Skeletal muscle cell (primary cell): Measurements from ENCODE around the gene IGF2BP2.
"Not testable (repeated sequence)": the region's sequence is repeated elsewhere in the genome, so short reads cannot be mapped to it uniquely, and the experiment has no call there.

Source experiments
- DNase-seq: peaks from one replicate; pipeline ENCODE4 v3.0.0-alpha.2; 2010; ENCODE audit warnings: low read depth
- H3K4me3 ChIP-seq: 2 replicates; pipeline ENCODE4 v1.5.1; 2011; ENCODE audit warnings: low read depth, mild to moderate bottlenecking, control low read depth, low read length, moderate library complexity

The IGF2BP2 gene

DNA sequence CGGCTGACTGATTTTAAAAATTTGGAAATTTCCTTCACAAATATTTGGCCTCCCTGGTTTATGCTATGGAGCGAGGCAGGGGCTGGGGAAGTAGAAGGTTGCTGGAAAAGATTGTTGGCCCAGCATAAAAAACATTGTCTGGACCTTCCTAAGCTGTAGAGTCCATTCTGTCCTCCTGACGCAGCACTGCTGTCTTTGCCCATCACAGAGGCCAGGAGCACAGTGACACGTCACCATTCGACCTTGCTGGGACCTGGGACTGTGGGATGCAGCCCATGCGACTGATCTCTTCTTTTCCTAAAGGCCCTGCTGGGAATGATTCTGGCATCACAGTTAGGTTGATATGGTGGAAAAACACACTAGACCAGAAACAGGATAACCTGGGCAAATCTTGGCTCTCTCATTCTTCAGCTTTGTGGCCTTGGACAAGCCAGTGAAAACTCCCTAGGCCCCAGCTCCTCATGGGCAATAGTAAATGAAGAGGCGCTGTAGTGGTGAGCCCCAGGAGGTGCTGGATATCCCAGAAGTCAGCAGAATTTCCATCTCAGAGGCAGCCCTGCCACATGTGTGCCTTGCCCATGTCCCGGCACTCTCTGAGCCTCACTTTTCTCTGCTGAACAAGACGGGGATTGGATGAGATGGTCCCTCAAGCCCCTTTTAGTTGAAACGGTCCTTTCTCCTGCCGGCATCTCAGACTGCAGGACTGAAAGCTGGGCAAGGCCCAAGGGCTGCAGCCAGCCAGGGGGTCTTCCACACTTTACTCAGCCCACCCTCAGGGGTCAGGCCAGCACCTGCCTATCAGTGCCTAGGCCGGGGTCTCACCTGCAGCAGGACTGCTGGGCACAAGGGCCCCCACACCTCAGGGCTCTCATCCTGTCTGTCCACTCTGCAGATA lies 169.2 kb downstream of the IGF2BP2 start:
- H3K4me3 ChIP-seq = no peak overlapping the region
- no peak for DNase-seq

DNA sequence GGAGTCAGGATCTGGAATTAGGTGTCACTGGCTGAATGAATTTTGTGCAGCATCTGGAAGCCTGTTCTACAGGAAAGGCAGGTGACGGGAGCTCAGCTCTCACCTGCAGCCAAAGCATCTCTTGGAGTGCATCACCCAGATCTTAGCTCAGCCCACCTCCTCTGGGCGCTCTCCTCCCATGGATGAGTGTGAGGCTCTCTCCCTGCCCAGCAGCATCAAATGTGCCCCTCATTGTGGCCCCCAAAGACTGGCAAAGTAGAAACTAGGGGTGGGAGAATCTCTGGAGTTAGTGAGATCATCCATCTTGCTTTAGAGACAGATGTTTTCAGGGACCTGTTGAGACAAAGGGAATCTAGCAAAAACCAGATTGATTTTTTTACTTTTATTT lies 170.1 kb downstream of the IGF2BP2 start:
- DNase-seq = no peak

DNA sequence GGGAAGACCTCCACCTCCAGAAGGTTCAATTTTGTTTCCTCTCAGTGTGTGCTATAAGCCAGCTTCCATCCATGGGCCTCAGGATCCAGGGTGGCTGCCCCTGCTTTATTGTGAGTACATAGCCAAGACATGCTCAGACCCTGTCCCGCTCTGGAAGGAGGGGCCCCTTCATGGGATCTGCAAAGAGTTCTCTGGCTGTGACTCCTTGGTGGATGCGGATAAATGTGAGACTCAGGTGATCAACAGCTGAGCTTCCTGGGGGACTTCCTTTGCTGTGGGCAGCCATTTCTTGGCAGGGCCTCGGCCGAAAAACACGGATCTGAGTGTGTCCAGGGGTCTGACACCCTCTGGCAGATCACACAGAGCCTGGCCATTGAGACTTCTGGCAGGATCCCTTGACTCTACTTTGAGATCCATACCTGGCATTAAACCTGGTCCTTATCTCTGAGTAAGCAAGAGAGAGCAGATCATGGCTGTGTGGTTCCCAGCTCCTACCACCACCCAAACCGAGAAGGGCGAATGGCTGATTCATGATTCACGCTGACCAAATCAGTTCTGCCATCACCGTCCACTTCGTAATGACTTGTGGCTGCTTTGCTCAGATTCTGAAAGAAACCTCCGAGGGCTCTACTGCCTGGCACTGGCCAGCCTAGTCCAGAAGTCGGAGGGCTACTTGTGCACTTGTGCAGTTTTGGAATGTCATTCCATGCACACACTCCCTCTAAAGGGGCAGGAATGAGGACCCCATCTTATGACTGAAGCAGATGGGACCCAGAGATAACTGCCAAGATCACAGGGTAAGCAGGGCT lies 170.7 kb downstream of the IGF2BP2 start:
- DNase-seq = no peak
- H3K4me3 ChIP-seq = no peak overlapping the region

More for the DNA sequence above, 170.1 kb downstream of the IGF2BP2 start:
- H3K4me3 ChIP-seq = no peak overlapping the region

DNA sequence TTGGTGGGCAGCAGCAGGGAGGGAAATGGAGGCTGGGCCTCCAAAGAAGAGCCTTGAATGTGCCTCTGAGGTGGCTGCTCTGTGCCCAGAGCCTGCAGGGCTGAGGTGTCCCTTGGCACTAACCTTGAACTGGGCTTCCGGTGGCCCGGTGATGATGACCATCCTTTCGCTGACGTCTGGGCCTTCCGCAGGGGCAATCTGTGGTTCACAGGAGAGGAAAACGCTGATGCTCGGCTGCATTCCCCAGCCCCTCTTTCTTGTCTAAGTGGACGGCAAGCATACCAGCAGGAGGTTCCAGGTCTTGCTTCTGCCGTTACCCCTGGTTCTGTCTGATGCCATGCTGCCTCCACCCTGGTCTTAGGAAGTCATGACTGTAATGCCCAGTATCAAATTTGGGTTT lies 172.9 kb downstream of the IGF2BP2 start:
- H3K4me3 ChIP-seq = no peak overlapping the region
- no peak for DNase-seq

DNA sequence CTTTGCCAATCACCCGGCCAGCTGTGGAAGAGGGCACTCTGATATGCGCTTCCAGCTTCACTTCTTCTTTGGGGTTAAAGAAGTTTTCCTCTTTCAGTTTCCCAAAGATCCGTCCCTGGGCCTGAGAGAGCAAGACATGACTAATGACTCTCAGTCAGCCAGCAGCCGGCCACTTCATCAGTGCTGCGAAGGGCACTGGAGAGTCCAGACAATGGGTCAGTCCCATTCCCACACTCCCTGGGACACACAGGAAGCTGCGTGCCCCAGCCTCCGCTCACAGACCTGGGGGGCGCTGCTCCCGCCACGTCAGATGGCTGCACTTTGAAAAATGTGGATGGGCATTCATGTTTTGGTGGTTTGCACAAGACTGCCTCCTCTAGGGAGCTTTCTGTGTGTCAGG lies 175.4 kb downstream of the IGF2BP2 start:
- DNase-seq = no peak
- H3K4me3 ChIP-seq = no peak overlapping the region

DNA sequence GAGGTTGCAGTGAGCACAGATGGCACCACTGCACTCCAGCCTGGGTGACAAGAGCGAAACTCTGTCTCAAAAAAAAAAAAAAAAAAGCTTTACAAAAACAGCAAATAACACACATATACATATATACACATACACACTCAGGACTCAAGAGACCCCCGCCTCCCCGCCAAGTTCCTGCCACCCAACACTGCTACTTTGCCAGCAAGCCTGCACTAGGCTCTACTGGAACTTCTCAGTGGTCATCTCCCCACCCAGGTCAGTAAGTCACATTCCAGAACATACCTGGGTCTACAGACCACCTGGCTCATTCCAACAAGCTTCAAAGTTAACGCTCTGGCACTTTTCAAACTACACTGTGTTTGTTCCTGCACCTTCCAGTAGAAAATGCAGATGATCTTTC lies 176.4 kb downstream of the IGF2BP2 start:
- DNase-seq = no peak
- H3K4me3 ChIP-seq = no peak overlapping the region

DNA sequence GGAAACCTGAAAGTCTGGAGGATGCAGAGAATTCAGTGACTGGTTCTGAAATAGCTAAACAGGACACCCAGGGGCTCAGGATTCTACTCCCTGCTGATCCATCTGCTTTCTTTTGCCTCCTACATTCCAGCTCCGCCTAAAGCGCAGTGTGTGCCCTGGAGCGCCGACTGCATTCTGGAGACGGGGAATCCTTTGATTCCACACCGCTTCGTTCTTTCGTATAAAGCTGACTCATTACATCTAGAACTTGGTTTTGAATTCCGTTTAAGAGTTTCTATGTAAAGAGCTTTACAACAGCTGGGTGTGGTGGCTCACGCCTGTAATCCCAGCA lies 177.0 kb downstream of the IGF2BP2 start:
- no peak for DNase-seq
- H3K4me3 ChIP-seq = no peak overlapping the region

DNA sequence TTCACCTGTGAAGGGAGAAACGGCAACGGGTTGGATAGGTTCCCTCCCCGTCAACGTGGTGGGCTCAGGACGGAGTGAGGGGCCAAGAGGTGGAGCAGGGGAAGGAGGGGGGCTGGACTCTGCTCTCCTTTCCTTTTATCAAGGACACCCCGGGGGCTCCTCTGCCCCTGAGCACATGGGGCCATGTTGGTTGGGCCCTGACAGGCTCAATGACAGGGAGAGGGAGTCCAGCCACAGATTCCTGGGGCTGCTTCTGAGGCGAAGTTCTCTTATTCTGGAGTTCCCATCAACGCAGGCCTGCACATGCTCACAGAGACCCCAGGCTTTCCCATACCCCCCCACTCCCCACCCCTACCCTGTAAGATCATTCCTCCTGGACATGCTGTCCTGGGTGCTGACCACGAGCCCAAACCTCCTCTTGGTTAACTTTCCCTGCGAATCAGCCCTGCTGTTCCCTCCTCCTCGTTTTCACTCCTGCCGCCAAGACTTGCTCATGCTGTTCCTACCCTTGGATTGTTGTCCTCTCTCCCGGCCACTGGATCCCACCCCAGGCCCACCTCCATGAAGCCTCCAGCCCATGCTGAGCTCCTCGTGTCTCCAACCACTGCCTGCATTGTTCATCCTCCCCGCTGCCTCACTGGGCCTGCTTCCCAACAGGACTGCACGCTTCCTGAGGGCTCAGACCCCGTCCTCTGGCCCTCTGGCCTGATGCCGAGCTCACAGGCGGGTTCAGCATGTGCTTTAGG lies 177.5 kb downstream of the IGF2BP2 start:
- DNase-seq = no peak
- no peak overlapping the region for H3K4me3 ChIP-seq

DNA sequence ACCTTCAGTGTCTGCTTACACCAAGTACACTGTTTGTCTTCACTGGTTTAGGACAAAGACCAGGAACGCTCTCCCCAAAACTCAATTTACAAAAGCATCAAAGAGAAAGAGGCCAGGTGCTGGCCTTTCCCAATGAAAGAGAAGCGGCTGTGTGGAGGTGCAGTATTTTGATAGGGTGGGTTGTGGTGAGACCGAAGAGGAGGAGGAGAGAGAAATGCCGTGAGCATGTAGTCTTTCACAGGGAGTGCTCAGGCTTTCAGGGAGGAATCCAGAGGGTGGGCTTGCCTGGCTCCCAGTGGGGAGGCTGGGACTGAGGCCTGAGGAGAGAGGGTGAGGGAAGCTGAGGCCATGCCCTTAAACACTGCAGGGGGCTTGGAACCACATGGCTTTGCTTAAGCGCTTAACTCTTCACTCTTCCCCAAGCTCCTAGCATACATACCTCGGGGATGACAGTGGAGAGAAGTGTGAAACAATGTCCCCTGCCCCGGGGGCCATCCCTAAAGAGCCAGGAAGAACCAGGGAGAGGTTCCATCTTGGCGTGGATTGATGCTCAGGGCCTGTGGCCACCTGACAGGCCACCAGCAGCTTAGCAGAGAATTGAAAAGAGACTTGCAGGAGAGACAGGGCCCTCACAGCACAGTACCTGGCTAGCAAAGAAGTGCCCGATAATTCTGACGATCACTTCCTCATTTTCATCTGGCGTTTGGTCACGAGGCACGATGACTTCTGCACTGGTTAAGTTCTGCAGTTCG lies 178.3 kb downstream of the IGF2BP2 start:
- no peak overlapping the region for H3K4me3 ChIP-seq
- no peak for DNase-seq

DNA sequence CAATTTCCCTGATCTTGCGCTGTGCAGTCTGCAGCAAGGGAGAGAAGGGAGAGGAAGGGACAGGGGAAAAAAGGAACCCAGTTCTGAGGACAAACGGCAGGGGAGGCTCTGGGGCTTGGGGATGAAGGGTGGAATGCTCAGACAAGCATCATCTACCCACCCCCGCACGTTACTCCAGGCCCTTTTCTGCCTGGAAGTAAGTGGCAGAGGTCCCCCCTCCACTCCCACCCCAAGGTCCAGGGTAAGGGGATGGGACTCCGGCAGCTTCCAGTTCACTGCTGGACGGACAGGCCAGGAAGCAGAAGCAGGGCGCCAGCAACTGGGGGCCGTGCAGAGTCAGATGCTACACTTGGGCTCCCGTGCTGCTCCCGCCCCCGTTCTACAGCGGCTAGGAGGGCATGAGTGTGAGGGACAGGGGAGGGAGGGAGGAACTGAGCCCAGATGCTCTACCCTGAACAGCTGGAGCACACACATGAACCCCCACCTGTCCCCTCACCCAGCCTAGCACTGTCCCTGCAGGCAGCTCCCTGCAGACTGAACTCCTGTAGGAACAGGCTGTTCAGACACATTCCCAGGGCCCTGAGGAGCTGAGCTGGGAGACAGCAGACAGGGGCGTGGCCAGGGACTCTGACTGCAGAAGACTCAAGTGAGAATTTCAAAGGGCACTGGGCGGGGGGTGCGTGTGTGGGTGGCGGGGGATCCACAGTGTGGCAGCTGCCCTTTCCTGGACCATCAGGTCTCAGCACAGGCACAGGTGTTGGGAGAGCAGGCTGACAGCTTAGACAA lies 179.1 kb downstream of the IGF2BP2 start:
- no peak for DNase-seq
- H3K4me3 ChIP-seq = no peak overlapping the region

DNA sequence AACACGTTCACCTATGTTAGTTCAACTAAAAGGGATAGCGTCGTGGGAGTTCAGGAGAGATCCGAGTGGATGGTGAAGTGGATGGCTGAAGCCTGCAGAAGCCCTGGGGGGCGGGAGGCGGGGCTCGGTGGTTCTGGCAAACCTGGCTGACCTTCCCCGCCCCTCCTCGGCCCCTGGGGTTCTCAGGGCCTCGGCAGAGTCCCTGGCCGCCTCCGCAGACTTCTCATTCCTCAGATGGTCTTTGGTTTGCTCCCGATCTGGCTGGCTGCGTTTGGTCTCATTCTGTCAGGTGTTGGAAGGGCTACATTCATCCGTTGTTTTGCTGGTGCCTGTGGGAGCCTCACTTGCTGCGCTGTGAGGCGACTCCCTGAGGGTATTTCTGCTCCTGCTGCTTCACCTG lies 179.7 kb downstream of the IGF2BP2 start:
- H3K4me3 ChIP-seq, DNase-seq: not testable (repeated sequence)

DNA sequence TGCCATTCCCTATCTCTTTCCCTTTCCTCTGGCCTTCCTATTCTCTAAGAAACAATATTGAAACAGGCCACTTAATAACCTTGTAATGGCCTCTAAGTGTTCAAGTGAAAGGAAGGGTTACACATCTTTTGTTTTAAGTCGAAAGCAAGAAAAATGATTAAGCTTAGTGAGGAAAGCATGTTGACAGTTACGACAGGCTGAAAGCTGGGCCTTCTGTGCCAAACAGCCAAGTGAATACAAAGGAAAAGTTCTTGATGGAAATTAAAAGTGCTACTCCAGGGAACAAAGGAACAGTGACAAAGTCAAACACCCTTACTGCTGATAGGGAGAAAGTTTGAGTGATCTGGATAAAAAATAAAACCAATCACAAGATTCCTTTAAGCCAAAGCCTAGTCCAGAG lies 184.5 kb downstream of the IGF2BP2 start:
- no peak for DNase-seq
- H3K4me3 ChIP-seq = no peak overlapping the region

DNA sequence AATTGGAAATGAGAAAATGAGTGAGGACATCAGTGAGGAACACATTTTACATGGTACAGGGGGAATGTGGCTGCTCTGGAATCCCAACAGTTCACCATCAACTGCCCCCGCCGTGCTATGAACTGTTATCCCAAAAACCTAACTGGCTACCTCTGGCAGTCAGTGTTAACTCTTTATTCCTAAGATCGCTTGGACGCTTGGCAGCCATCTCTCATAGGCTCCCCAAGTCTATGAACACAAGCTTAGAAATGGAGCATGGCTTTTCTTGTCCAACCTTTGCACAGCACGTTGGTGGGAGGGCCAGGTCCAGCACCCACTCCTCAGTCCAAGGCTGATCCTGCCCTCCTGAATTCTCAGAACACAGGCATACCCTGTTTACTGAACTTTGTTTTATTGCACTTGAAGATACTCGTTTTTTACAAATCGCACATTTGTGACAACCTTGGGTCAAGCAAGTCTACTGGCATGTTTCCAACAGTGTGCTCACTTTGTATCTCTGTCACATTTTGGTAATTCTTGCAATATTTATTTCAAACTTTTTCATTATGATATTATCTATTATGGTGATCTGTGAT lies 185.1 kb downstream of the IGF2BP2 start:
- no peak for DNase-seq
- no peak overlapping the region for H3K4me3 ChIP-seq

DNA sequence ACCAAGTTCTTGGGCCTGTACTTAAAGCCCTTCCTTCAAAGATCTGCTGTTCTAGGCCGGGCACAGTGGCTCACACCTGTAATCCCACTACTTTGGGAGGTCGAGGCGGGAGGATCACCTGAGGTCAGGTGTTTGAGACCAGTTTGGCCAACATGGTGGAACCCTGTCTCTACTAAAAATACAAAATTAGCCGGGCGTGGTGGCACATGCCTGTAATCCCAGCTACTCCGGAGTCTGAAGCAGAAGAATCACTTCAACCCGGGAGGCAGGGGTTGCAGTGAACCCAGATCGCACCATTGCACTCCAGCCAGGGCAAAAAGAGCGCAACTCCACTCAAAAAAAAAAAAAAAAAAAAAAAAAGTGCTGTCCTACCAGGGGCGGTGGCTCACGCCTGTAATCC lies 186.2 kb downstream of the IGF2BP2 start:
- not testable (repeated sequence) for DNase-seq, H3K4me3 ChIP-seq

DNA sequence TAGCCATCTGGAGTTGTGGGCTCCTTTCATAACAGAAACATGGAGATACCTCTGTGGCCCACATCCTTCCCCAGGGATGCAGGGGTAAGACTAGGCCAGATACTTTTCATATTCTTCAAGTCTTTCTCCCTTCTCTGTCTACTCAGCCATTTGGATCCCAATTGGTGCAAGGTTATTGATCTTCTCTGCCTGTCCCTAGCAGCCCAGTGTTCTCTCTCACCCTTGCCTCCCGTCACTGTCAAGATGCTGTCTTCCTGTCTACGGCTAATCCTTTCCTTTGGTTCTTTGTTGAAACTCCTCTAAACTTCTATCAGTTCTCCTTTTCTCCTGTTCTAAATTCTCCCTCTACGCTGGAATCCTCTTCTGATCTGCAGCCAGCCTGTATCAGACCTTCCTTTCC lies 187.5 kb downstream of the IGF2BP2 start:
- no peak for DNase-seq
- no peak overlapping the region for H3K4me3 ChIP-seq

DNA sequence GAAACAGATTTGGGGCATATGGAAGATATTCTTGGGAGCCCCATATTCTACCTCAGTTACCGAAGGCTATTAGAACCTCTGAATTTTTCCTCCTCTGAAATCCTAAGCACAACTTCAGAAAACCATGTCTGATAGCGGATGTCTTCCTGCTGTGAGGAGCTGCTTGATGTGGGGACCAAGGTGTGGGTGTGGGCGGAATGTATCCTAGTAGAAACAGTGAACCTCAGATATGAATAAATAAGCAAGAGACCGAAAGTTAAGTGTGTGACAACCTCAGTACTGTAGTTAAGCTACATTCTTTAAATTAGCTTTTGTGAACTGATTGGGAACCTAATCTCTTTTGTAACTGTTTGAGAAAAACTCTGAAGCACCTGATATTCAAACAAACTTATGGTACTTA lies 191.8 kb downstream of the IGF2BP2 start:
- no peak for DNase-seq
- no peak overlapping the region for H3K4me3 ChIP-seq

DNA sequence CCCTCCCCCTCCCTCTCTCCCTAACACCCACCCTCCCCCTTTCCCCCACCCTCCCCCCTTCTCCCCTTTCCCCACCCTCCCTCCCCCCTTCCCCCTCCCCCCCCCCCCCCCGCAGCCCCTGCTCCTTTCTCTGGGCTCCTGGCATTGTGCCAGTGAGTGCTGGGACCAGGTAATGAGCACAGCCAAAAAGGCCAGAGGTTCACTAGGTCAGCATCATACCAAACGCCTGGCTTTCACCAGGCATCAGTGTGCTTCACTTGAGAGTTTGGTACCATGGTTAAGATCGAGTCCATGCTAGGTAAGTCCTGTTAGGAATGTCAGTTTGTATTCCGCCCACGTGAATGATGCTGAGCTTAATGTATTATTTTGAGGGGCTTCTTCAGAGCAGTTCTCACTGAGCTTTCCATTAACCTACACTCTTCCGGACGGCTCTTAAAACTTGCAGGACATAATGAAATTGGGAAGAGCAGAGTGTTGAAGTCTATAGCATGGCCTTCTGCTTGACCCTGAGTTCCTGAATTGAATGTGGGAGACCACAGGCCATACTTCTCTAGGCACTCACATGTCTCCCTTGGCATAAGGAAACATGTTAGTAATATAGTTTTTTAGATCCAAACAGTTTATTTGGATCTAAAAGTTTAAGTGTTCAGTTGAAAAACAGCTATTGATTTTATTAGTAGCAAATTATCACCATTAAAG lies 193.2 kb downstream of the IGF2BP2 start:
- H3K4me3 ChIP-seq = no peak overlapping the region
- no peak for DNase-seq

DNA sequence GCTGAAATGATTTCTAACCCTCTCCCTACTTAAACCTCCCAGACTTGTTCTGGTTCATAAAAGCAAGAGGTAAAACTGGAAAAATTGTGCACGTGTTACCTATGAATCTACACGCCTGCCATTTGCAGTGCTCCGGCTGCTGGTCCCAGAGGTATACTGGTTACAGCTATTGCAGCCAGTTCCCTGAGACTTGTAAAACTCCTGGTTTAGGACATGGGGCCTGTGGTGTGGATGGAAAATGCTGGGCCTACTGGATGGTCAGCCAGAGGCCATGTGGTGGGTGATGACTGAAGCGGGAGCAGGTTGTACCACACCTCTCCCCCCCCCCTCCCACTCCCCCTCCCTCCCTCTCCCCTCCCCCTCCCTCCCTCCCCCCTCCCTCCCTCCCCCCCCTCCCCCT lies 193.7 kb downstream of the IGF2BP2 start:
- DNase-seq = no peak
- H3K4me3 ChIP-seq = no peak overlapping the region
